ENCODE results near the gene PEDS1.
"Not testable (repeated sequence)": the region's sequence is repeated elsewhere in the genome, so short reads cannot be mapped to it uniquely, and the experiment has no call there.

Gene PEDS1

GRCh38 chr20:50115041-50115512, 38.4 kb downstream of the PEDS1 start:
- DNase-seq: no peak

GRCh38 chr20:50113420-50114224, 39.9 kb downstream of the PEDS1 start:
- no peak for DNase-seq

- DNase-seq: peak; percentile 47 to 95 (median 85)
Measured at GRCh38 chr20:50112512-50113419, 40.8 kb downstream of the PEDS1 start, which contains the start of gene UBE2V1. UBE2V1 (minus strand) TSS chr20:50113150; CDS start chr20:50113128, 22 bp downstream.

- DNase-seq: peak in 1 of 51 donors; percentile 17
Measured at GRCh38 chr20:50111829-50112495, 41.6 kb downstream of the PEDS1 start.

GRCh38 chr20:50111120-50111828, 42.2 kb downstream of the PEDS1 start:
- DNase-seq: no peak

GRCh38 chr20:50110141-50111047, 43.1 kb downstream of the PEDS1 start:
- no peak for DNase-seq

- DNase-seq: no peak
Measured at GRCh38 chr20:50108556-50109235, 44.8 kb downstream of the PEDS1 start.

GRCh38 chr20:50107796-50108331, 45.7 kb downstream of the PEDS1 start:
- DNase-seq: no peak

GRCh38 chr20:50107086-50107660, 46.4 kb downstream of the PEDS1 start:
- DNase-seq: no peak

GRCh38 chr20:50106669-50107068, 46.9 kb downstream of the PEDS1 start:
- DNase-seq: not testable (repeated sequence)

All from hypothalamus (tissue), 51 donors.